ENCODE results near the gene ATP6V1C2. TPM values are rescaled to one million over a fixed set of nuclear protein-coding genes. Genes with fewer than 3 reads are reported as not detected.

The ATP6V1C2 gene
- total and polyA plus RNA-seq, 2 donors (not counting 3 experiments of a cell fraction or from before 2014, with no cell fraction given) = 0.03 to 0.13 TPM

DNA sequence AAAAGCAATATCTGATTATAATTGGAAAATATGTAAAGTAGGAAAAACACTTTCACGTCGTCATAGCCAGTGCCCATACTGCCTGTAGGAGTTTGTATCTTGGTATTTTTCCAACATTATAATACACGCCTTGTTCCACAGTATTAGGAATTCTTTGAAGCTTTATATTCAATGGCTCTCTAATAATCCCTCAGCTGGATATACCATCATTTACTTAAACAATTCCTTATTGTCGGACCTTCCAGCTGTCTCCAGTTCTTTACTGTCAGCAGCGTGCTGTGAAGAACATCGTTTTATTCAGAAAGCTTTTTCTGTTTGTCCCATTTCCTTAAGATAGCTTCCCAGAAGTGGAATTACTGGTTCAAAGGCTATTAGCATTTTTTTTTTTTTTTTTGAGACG, 31.7 kb downstream of the ATP6V1C2 start:
- Histone ChIP-seq H3K9ac (replicated peaks; ENCODE audit: extremely low read depth, insufficient read depth, low read length) (no peak overlapping the region), H3K4me3 (replicated peaks in 1 of 3; ENCODE audit: insufficient read depth in 1 of 3, low read depth in 1 of 3, low read length in 3 of 3) (no peak overlapping the region), H3K27ac (ENCODE audit: insufficient read depth, low read depth, low read length) (no peak overlapping the region), H3K4me1 (ENCODE audit: control insufficient read depth, extremely low read depth, insufficient read depth, low read length) (no peaks in the 10 kb centered on the region), H3K79me2 (ENCODE audit: control insufficient read depth, insufficient read depth, low read length) (no peaks in the 10 kb centered on the region), H3K9me3 (replicated peaks; ENCODE audit: control insufficient read depth, insufficient read depth, low read length) (no peaks in the 10 kb centered on the region), H4K20me1 (replicated peaks; ENCODE audit: control insufficient read depth, extremely low read depth, insufficient read depth, low read length) (no peaks in the 10 kb centered on the region), H2AFZ (ENCODE audit: low read depth, low read length) (no peak overlapping the region), H3K9me1 (replicated peaks; ENCODE audit: control insufficient read depth, extremely low read depth, insufficient read depth, low read length) (no peaks in the 10 kb centered on the region), H3K4me2 (ENCODE audit: insufficient read depth, low read length) (no peak overlapping the region), H3K27me3 (ENCODE audit: control insufficient read depth in 2 of 2, insufficient read depth in 2 of 2, low read length in 2 of 2) (no peaks in the 10 kb centered on the region), H3K36me3 (ENCODE audit: control insufficient read depth in 2 of 2, extremely low read depth in 1 of 2, insufficient read depth in 2 of 2, low read length in 2 of 2) (no peaks in the 10 kb centered on the region)
- intact Hi-C loops (cut with micrococcal nuclease) (no loop called here), dilution Hi-C loops (cut with MboI; ENCODE audit: extremely low pct_ligation_motif_present, low sequenced_read_pairs) (no loop called here)
- FAIRE-seq (no peak), DNase-seq (ENCODE audit: low read depth, low spot score) (no peak)
- no TSS peak for BruUV-seq (replicated peaks)
- CTCF ChIA-PET = interaction anchor here (1.2 kb wide), 1 partner anchor 12 kb away, joined by 5 read pairs; no protein-coding TSS in a partner anchor
- no peak for TF ChIP-seq POLR2A (IDR thresholded peaks at IDR 0.05; ENCODE audit: low read depth, low read length)
- TF ChIP-seq JUN (IDR thresholded peaks at IDR 0.05; ENCODE audit: borderline replicate concordance, insufficient read depth, insufficient read length, low read depth) = no peak
- TF ChIP-seq, protein P1, sequence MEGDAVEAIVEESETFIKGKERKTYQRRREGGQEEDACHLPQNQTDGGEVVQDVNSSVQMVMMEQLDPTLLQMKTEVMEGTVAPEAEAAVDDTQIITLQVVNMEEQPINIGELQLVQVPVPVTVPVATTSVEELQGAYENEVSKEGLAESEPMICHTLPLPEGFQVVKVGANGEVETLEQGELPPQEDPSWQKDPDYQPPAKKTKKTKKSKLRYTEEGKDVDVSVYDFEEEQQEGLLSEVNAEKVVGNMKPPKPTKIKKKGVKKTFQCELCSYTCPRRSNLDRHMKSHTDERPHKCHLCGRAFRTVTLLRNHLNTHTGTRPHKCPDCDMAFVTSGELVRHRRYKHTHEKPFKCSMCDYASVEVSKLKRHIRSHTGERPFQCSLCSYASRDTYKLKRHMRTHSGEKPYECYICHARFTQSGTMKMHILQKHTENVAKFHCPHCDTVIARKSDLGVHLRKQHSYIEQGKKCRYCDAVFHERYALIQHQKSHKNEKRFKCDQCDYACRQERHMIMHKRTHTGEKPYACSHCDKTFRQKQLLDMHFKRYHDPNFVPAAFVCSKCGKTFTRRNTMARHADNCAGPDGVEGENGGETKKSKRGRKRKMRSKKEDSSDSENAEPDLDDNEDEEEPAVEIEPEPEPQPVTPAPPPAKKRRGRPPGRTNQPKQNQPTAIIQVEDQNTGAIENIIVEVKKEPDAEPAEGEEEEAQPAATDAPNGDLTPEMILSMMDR (IDR thresholded peaks at IDR 0.05; ENCODE audit: extremely low read depth in 1 of 2, insufficient read depth in 1 of 2, low read depth in 1 of 2, low read length in 2 of 2) = no peak
- no peak for TF ChIP-seq POLR2AphosphoS5 (IDR thresholded peaks at IDR 0.05; ENCODE audit: insufficient read depth, low read depth, low read length)
- TF ChIP-seq GATA2 (IDR thresholded peaks at IDR 0.05; ENCODE audit: insufficient read depth, insufficient read length, low read depth, low read length) = no peak
- no peak for TF ChIP-seq FOS (IDR thresholded peaks at IDR 0.05; ENCODE audit: borderline replicate concordance, insufficient read depth, low read length)
- TF ChIP-seq, protein P2, sequence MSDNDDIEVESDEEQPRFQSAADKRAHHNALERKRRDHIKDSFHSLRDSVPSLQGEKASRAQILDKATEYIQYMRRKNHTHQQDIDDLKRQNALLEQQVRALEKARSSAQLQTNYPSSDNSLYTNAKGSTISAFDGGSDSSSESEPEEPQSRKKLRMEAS (IDR thresholded peaks at IDR 0.05; ENCODE audit: insufficient read depth, insufficient read length) = no peak
- TF ChIP-seq EZH2 (IDR thresholded peaks at IDR 0.05; ENCODE audit: borderline replicate concordance, low read depth, low read length, severe bottlenecking) = no peak
- no peak for TF ChIP-seq MYC (IDR thresholded peaks at IDR 0.05; ENCODE audit: low read depth, low read length)
- POLR2A ChIA-PET = no interaction called here

All from endothelial cell of umbilical vein (primary cell).